GM19468 (cell line): Measurements from ENCODE around the gene MTUS2.

Source experiments
- ATAC-seq: cut with Tn5 transposase; IDR thresholded peaks from one replicate; pipeline ENCODE4 v1.9.1; 2021; ENCODE audit warnings: mild to moderate bottlenecking, moderate library complexity, moderate number of reproducible peaks; ENCODE audit not compliant: unreplicated experiment; ENCODE audit errors: extremely low read depth

MTUS2 gene

DNA sequence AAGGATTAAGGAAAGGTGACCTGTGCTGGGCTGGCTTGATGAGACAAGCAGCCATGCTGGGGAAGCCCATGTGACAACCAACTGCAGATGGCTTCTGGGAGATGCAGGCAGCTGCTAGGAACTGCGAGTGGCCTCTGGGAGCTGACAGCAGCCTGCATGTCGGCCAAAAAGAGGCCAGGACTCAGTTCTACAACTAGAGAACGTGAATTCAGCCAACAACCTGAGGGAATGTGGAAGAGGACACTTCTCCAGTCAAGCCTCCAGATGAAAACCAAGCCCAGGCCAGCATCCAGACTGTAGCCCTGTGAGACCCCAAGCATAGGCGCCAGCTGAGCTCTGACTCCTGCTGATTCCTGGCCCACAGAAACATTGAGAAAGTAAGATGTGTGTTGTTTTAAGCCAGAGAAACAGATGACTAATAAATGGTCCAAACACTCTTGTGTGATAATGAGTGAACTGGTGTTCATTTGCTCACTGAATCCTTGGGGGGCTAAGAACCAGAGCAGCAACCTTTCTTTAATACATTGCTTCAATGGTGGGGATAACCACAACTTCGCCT, 730.4 kb downstream of the MTUS2 start:
- ATAC-seq = no peak

DNA sequence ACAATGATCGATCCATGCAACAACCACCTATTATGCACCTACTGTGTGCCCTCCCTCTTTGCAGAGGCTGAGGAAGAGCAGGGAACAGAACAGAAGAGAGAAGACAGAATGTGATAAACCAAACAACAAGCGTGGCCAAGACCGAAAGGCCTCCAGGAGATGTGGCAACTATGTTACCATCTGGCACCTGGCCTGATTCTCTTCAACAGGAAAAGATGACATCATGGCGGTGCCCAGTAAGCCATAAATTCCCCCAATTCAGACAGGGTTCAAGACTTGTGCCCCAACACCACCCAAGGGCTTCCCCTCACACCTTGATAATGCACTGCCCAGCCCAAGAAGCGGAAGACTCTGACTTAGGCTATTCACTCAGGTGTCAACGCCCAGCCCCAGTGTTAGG, 731.1 kb downstream of the MTUS2 start:
- ATAC-seq = no peak
